Stimulated activated naive CD4-positive, alpha-beta T cell (primary cell): ENCODE data around the gene WNT4.

ENCODE experiments used
- DNase-seq, 6 experiments: peaks; one replicate each; lab custom pipeline; 2025; lab: John Stamatoyannopoulos, UW

The WNT4 gene

GRCh38 chr1:22129501-22130117, 13.3 kb downstream of the WNT4 start:
- no peak for DNase-seq

GRCh38 chr1:22128392-22128791, 14.5 kb downstream of the WNT4 start:
- DNase-seq, result no peak

- DNase-seq, result no peak
Observed at GRCh38 chr1:22127731-22128130, 15.2 kb downstream of the WNT4 start.

DNA sequence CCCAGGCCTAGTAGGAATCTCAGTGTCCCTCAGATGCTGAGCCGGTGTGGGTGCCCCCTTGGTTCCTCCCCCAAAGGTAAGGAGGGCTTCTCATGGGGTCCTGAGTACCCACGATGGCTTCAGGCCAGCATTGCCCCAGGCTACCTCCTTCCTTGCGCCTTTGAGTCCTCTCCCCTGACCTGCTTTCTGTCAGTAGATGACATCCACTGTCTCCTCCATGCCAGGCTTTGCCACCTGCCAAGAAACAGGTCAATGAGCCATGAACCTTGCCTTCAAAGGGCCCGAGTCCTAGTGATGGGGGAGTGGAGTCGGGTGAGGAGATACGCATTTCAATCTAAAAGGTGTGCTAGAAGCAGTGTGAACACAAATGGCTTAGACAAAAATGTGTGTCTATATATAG, 15.6 kb downstream of the WNT4 start:
- DNase-seq, result no peak

DNA sequence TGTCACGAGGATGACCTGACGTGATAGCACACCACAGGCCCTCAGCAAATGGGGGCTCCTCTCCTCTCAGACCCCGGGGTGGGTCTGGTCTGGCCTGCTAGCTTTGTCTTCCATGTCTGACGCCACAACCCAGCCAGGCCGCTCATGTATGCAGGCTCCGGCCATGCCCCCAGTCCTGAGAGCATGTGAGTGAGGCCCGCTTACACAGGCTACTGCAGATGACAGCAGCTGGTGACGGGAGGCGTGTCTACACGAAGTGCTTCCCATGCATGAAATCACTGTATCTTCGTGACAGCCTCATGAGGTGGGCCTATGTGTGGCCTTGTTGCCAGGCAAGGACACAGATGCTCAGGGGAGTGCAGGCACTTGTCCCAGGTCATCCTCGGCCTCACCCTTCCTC, 16.4 kb downstream of the WNT4 start:
- no peak for DNase-seq

GRCh38 chr1:22124592-22125229, 18.2 kb downstream of the WNT4 start:
- no peak for DNase-seq

DNA sequence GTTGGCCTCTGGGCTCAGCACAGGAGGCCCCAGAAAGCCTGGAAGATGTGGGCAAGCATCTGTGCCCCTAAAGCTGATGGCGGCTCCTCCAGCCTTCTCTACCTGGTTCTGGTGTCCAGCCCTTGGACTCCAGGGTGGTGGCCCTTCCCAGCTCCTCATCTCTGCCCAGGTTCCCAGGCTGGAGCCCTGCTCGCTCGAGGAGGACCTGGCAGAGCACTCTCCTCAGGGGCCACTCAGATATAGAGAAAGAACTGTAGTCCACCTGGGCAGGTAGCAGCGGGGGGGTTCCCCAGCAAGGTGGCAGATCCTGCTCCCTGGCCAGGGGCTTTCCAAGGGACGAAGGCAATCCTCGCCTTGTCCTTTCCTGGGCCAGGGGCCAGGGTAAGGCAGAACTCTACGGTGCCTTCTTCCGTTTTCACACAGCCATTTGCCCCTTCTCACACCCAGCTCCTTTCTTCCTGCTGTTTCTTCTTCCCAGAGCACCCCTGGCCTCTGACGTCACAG, 18.9 kb downstream of the WNT4 start:
- DNase-seq, result no peak

DNA sequence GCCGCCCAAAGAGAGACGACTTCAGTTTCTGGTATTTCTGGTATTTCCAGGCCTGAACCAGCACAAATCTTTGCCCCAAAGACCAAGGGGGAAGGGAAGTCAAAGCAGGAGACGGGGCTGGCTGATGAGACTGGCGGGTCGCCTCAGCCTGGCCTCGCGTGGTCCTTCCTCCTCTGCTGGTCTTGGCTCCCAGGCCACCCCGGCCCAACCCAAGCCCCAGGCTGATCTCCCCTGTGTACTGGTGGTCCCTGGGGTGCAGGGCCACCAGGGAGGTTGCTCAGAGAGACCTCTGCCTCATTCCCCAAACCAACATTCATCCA, 19.9 kb downstream of the WNT4 start:
- no peak for DNase-seq

DNA sequence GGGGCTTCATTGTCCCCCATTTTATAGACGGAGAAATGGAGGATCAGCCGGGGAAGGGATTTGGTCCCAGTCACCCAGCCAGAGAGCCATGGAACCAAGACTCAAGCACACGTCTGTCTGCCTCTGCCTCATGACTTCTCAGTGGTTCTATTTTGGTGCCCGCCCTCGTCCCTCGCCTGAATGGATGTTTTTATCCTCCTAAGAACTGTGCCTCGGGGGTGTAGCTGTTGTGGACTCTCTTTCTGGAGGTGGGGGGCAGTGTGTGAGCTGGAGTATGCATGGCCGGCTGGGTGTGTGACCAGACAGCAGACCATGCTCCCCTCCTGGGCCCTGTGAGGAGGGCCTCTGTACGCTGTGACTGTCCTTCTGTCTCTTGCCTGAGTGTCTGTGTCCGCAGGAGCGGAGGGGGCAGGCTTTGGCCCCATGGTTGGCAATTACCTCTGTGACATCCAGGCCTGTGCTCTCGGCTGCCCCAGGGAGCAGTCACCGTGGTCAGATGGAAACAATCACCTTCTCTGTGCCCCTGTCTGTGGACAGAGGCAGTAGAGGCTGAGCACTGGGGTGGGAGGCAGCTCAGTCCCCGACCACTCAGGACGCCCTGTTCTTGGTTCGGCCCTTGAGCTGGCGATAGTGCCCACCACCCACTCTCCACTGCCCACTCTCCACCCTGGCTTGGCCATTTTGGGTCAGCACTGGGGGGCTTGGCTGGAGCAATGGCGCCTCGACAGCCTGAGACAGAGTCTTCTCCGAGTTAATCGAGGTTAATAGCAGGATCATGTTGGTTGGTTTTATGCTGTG, 20.4 kb downstream of the WNT4 start:
- DNase-seq, result no peak

- DNase-seq, result no peak
Observed at GRCh38 chr1:22121421-22121911, 21.4 kb downstream of the WNT4 start.

DNA sequence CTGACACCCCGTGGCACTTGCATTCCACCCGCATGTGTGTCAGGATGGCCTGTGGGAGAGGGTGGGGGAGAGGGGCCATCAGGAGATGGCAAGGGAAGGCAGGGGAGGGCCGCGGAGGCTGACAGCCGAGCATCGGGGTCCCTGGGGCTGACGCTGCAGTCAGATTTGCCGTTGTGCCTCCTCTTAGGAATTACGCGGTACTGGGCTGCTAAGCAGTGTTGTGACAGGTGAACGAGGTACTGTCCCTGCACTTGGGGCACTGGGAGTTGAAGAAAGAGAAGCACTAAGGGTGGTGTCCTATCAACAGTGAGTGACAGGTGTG, 22.5 kb downstream of the WNT4 start:
- DNase-seq, result no peak

DNA sequence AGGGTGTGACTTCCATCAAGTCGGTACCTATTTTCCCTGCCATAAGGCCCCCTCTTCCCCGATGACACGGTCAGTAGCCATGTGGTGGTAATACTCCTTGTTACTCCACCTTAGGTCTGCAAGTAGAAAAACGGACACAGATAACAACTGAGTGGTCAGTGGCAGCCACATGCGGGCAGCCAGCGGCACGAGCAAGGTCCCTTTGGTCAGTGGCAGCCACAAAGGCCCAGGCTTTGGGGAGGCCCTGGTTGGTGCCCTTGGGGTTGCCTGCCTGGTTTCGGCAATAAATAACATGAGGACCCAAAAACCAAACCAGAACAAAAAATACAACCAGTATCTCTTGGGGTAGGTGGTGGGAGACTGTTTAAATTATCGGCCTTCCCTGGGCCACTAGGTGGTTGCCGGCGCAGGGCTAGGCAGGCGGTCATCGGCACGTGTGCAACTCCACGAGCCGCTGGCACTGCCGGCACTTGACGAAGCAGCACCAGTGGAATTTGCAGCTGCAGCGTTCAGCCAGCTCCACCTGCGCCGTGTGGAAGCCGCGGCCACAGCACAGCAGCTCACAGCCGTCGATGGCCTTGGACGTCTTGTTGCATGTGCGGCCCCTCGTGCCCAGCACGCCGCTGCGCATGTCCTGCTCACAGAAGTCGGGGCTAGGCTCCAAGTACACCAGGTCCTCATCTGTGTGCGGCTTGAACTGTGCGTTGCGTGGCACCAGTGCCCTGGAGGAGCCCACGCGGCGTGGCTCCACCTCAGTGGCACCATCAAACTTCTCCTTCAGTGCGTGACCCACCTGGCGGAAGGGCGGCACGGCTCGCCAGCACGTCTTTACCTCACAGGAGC, 23.1 kb downstream of the WNT4 start:
- DNase-seq, result no peak

DNA sequence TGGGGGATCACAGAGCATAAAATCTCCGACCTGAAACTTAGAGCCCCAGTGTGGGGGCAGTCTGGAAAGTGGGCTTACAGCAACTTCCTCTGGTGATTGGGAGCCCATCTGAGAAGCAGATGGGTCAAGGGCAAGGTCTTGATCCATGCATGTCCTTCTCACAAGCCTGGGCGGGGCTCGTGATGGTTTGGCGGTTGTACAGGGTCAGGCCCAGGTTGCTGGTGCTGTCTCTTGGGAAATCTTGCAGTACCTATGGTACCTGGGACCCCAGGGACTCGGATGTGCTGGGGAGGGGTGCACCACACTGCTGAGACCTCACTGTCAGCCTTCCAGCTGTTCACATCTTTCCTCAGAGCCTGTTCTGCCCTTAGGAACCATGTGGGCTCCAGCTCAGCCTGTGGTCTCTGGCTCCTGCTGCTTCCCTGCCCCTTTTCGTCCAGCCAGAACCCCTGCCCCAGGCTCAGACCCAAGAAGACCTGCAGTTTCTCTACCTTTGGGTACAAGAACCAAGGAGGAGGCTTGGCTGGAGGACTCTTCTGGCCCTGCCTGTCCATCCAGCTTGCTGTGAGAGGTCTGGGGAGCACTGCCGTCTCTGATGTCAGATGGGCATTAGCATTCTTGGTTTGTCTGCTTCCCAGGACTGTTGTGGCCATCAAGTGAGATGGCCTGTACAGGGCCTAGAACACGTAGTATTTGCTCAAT, 24.5 kb downstream of the WNT4 start:
- DNase-seq, result no peak

GRCh38 chr1:22117851-22118250, 25.0 kb downstream of the WNT4 start:
- DNase-seq, result no peak

- no peak for DNase-seq
Observed at GRCh38 chr1:22117238-22117637, 25.7 kb downstream of the WNT4 start.

DNA sequence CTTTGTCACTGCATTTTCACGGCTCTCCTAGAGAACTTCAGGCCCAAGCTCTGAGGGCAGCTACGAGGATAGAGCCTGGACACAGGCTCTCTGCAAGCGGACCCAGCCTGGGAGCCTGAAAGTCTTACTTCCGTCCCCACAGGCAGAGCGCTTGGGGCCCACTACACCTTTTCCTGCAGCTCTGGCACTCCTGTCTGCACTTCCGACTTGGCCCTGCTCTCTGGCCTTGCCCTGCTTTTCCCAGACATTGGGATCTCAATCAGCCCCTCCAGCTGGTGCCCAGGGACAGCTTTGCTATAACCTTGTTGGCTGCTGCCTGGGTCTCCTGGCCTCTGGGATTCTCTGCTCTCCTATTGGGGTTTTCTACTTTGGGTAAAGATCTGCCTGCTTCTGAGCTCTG, 27.6 kb downstream of the WNT4 start:
- DNase-seq, result no peak

DNA sequence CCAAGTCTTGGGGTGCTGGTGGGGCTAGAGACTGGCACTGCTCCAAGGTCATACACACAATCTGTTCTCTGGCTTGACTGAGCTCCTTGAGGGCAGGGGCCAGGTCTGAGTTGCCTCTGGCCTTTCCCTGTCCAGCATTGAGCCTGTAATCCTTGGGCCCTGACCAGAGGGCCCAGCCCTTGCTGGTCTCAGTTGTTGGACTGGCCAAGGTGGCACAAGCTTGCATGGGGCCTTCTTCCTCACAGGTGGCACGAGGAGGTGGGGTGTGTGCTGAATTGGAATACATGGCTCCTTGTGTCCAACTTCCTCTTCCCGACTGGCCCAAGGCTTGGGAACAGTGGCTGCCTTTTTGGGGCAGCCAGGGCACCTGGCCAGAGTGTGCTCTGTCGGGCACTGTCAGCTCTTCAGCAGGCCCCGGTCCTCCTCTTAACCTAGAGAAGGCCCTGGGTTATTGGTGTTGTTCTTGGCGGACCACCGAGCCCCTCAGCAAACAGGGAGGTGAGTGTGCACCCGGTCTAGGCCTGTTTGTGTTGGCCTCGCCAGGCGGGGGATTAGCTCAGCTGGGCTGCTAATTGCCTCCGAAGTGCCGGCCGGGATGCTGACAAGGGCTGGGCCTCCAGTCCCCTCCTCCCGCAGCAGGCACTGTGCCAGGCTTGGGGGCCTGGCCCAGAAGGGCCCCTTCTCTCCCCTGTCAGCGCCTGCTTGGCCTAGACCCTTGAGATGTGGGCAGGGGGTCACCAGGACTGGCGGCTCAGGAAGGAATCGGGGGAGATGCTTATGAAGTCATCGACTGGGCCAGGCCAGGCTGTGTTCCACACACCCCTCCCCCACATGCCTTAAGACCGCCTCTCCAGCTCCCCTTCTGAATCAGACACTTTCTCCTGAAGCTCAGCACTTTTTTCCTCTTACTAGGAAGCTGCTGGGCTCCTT, 28.5 kb downstream of the WNT4 start:
- no peak for DNase-seq

DNA sequence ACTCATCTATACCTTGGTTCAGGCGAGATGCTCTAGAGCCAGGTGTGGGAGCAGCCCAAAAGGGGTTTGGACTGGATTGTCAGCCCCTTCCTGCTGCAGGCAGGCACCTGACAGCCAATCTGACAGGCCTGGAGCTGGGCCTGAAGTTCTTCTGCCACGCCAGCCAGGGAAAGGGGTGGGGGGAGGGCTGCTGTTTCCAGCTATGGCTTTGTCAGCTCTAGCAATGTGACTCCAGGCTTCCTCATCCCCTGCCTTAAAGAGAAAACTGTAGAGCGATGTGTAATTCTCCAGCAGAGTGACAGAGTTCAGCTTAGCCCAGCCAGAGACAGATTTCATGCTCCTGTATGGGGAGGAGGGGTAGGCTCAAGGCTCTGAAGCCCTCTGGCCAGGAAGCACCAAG, 30.3 kb downstream of the WNT4 start:
- no peak for DNase-seq

GRCh38 chr1:22111620-22112019, 31.3 kb downstream of the WNT4 start:
- no peak for DNase-seq

DNA sequence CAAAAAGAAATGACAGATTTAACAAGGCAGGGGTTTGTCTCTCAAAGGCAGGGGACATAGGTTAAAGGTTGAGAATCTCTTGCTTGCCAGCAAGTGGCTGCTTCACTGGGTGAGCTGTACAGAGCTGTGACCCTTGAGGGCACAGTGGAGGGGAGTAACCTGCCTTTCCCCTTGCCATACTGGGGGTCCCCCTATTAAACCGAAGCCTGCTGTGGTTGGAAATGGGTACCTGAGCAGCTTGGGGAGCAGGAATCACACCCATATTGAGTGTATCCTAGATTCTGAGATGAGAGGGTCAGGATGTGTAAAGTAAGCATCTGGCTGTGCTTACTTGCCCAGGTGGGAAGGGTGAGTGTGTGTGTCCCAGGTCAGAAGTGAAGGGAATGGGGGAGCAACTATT, 31.8 kb downstream of the WNT4 start:
- no peak for DNase-seq

DNA sequence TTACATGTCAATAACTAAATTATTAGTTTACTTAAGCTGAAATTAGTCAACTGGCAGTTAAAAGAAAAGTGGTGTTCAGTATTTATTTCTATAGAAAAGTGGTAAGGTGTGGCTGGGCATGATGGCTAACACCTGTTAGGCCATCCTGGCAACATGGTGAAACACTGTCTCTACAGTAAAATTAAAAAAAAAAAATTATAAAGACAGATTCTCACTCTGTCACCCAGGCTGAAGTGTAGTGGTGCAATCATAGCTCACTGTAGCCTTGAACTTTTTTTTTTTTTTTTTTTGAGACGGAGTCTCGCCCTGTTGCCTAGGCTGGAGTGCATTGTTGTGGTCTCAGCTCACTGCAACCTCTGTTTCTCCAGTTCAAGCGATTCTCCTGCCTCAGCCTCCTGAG, 32.9 kb downstream of the WNT4 start:
- no peak for DNase-seq
